HG02642 (cell line): ENCODE data around the gene COPG1.
A peak's percentile ranks its signal among the peaks of the same experiment; 100 is the strongest.
"Not testable (repeated sequence)": the region's sequence is repeated elsewhere in the genome, so short reads cannot be mapped to it uniquely, and the experiment has no call there.

ENCODE experiments used
- ATAC-seq: cut with Tn5 transposase; IDR thresholded peaks from one replicate; pipeline ENCODE4 v1.9.1; 2021; ENCODE audit warnings: mild to moderate bottlenecking; ENCODE audit not compliant: unreplicated experiment, poor library complexity

COPG1 gene, protein sequence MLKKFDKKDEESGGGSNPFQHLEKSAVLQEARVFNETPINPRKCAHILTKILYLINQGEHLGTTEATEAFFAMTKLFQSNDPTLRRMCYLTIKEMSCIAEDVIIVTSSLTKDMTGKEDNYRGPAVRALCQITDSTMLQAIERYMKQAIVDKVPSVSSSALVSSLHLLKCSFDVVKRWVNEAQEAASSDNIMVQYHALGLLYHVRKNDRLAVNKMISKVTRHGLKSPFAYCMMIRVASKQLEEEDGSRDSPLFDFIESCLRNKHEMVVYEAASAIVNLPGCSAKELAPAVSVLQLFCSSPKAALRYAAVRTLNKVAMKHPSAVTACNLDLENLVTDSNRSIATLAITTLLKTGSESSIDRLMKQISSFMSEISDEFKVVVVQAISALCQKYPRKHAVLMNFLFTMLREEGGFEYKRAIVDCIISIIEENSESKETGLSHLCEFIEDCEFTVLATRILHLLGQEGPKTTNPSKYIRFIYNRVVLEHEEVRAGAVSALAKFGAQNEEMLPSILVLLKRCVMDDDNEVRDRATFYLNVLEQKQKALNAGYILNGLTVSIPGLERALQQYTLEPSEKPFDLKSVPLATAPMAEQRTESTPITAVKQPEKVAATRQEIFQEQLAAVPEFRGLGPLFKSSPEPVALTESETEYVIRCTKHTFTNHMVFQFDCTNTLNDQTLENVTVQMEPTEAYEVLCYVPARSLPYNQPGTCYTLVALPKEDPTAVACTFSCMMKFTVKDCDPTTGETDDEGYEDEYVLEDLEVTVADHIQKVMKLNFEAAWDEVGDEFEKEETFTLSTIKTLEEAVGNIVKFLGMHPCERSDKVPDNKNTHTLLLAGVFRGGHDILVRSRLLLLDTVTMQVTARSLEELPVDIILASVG

DNA sequence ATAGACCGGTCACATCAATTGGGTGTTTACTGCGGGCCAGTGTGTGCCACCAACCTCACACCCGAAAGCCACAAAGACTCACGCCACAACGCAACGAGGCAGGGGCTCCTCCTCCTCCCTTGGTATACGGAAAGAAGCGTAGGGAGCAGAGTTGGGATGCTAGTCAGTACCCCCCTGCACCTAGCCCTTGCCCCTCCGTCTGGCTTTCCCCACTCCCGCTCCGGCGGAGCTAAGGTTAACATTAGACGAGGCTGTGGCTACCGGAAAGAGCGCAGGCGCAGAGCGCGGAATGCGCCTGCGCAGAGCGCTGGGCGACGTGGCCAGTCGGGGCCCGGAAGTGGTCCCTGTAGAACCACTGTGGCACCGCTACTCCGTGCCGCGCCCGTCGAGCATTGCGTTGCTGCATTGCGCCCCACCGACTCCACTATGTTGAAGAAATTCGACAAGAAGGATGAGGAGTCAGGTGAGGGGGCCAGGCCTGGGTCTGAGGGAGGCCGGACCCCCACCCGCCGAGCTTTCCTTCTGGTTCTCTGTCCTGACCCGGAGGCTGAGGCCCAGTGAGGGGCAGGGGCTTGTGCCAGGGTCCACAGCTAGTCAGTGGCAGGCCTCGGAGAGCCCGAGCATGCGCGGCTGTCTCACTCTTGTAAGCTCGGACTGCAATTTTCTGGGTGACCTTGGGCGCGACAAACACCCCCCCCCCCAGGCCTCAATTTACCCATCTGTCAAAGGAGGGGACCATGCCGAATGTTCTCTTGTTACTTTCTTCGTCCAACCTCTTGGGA lies at the start of gene COPG1:
COPG1 (plus strand) TSS at position 323 of the 782 bp plus-strand sequence; CDS start at position 427, 104 bp downstream.
- peak; percentile 89 for ATAC-seq

DNA sequence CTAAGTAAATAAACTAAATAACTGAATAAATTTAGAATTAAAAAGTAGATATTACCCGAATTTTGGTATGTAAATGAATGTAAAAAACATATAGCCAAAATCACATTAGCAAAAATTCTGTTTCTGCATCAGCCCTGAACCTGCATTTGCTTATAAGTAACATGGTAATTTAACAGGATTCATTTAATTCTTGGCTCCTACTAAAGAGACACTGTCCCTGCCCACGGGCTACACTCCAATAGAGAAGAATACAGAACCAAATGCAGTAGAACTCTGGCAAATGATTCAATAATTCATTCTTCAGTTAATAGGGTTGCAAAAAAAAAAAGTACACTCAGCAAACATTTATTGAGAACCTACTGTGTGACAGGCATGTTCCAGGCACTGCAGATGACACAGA lies 44.9 kb upstream of the COPG1 start:
- ATAC-seq: no peak

DNA sequence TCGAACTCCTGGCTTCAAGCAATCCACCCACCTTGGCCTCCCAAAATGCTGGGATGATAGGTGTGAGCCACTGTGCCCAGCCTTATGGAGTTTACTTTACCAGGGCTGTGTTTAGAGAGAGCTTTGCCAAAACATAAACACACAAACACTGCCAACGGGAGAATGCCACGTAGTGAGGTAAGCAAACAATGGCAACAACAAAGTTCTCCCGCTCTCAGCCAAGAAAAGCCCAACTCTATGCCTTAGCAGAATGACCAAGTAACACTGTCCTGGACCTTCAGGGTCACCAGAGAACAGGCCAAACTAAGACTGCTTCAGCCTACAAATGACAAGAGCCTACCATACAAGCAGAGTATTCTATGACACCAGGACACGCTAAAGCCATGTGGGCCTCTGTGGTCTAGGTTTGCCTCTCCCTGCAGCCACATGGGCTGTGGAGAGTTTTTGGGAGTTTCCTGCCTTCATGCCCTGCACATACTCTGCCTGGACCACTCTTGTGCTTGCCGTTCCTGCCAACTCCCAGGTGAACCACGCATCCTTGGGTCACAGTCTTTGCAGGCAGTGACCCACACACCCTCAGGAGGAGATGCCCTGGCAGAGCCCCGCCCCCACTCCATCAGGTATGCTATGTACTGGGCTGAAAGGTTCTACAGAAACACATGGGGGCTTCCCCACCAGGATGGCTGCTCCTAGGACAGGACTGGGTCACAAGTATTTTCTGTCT lies 44.1 kb upstream of the COPG1 start:
- ATAC-seq: no peak

DNA sequence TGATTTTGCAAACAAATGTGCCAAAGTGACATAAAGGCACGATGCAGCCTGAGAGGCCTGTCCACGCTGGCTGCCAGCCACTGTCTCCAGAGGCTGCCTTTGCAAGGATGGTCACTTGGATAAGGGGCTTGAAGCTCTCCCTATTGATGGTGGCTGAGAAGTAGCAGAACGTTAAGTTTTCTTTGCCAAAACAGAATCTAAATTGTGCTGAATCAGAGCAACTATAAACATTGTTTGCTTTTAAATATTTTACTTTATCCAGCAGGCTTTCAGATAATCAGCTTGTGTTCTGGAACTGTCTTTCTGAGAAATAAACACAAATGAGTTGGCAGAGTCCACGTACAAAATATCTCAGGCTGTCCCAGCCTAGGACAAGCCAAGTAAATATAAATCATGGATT lies 41.9 kb upstream of the COPG1 start:
- no peak for ATAC-seq

DNA sequence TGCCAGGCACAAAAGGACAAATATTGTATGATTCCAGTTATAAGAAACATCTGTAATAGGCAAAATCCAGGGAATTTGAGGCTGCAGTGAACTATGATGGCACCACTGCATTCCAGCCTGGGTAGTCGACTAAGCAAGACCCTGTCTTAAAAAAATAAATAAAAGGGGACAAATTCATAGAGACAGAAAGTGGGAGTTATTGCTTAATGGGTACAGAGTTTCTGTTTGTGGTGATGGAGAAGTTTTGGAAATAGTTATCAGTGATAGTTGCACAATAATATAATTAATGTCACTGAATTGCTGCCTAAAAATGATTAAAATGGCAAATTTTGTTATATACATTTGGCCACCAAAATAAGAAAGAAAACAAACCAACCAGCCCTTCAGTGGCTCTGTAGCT lies 38.1 kb upstream of the COPG1 start:
- no peak for ATAC-seq

DNA sequence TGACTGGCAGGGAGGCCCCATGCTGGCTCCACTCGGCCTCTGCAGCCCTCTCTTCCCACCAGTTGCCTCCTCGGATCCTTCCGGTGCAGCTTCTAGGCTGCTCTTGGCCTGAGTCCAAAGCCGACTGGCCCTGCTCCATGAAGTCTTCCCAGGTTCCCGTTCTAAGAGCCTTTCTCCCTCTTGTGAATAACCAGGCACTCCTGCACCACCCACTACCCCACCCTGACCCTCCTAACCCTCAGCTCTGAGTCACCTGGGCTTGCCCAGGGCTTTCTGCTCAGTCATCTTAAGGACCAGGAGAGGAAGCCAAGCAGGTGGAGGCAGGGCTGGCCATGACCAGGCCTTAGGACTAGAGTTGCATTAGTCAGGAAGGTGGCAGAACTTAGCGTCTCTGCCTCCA lies 37.6 kb upstream of the COPG1 start:
- ATAC-seq: no peak

DNA sequence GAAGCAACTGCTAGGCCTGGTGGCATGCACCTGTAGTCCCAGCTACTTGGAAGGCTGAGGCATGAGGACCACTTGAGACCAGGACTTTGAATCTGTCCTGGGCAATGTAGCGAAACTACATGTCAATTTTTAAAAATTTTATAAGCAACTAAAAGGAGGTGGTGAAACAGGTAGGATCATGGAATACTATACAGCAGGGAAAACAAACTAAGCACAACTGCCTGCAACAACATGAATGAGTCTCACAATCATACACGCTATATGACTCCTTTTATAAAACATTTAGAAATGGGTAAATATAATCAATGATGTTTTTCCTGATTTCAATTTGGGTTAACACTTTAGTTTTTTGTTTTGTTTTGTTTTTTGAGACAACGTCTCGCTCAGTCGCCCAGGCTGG lies 36.2 kb upstream of the COPG1 start:
- no peak for ATAC-seq

DNA sequence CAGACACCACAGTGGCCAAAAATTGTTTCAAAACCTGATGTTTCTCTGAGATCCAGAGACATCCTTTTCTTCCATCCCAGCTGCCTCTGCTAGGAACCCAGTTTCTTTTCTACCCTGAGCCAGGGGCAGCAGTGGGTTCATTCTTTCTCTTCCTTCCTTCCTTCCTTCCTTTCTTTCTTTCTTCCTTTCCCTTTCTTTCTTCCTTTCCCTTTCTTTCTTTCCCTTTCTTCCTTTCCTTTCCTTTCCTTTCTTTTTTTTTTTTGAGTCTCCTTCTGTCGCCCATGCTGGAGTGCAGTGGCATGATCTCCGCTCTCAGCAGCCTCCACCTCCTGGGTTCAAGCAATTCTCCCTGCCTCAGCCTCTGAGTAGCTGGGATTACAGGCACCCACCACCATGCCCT lies 30.7 kb upstream of the COPG1 start:
- no peak for ATAC-seq

DNA sequence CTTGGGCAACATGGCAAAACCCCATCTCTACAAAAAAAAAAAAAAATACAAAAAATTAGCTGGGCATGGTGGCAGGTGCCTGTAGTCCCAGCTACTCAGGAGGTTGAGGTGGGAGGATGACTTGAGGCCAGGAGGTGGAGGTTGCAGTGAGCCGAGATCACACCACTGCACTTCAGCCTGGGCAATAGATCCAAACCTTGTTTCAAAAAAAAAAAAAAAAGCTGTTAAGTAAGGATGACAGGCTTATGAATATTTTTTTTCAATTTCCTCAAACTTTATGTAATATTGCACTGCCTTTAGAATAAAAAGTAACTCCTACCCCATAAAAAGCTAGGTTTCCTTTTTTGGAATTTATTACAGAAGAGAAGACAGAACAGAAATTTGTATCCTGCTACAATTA lies 25.0 kb upstream of the COPG1 start:
- not testable (repeated sequence) for ATAC-seq

DNA sequence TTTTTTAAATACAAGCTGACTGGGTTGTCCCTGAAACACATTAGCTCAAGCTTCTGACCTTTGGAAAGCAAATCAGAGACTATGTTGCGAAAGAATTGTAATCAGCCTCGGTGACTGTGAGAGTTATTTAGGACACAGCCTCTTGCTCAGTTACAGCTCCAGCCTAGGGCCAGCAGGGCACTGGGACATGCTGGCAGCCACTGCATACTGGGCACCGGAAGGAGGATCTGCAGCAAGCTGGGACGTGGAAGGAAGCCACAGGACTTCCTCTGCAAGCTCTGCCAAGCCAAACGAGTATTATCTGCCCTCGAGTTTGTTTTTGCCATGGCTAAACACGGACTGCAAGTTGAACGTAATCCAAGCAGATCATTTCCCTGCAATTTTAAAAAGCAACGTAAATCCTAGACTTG lies 24.4 kb upstream of the COPG1 start:
- no peak for ATAC-seq

DNA sequence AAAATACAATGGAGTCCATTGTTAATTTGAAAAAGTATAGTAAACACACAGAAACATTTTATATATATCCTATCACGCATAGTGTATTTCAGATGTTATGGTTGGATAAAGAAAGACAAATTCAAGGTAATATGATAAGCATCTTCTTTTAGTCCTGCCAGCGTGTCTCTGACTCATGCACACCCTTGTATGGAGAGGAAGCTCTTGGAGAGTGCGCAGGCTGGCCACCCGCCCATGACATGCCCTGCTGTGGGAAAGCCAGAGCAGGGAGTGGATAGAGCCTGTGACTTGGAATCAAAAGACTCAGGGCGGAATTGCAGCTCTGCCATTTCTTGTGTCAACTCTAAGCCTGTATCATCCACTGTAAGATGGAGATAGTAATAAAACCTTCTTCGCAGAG lies 23.0 kb upstream of the COPG1 start:
- no peak for ATAC-seq

DNA sequence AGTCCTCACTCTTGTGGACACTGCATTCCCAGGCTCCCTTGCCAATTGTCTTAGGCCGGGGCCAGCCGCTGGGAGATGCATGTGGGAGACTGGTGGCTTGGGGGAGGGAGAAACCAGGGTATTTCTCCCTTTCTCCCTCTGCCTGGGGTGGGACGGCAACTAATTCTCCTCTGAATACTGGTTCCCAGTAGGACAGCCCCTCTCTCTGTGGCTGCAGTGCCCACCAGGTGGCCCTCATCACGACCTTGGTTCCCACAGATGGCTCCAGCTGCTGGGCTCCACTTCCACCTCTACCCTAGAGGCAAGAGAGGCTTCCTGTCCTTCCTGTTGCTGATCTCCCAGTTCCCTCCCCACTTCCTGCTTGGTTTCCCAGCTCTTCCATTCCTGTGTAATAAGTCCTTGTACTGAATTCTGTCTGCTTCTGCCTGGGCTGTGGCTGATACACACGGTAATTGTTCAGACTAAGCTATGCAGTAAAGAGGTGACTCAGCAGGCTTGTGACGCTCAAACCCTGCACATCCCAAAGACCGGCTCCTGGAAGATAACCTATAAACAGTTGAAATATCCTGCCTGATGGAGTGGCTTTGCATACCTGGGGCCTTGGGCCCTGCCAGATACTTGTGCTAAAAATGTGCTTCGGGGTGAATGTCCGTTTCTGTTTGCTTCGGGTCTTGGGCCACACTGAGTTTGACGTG lies 20.4 kb upstream of the COPG1 start:
- no peak for ATAC-seq

DNA sequence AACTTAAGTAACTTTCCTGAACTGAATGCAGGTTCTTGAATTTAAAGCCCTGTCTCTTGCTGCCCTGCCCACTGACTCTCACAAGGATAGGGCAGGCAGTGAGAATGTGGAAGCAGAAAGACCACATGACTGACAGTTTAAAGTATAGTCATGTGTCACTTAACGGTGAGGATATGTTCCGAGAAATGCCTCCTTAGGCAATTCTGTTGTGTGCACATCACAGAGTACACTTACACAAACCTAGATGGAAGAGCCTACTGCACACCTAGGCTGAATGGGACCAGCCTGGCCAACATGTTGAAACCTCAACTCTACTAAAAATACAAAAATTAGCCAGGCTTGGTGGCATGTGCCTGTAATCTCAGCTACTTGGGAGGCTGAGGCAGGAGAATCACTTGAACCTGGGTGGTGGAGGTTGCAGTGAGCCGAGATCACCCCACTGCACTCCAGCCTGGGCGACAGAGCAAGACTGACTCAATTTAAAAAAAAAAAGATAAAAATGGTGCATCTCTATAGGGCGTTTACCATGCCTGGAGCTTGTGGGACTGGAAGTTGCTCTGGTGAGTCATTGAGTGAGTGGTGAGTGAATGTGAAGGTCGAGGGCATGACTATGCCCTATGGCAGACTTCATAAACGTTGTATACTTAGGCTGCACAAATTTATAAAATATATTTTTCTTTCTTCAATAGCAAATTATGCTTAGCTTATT lies 18.9 kb upstream of the COPG1 start:
- ATAC-seq: no peak

DNA sequence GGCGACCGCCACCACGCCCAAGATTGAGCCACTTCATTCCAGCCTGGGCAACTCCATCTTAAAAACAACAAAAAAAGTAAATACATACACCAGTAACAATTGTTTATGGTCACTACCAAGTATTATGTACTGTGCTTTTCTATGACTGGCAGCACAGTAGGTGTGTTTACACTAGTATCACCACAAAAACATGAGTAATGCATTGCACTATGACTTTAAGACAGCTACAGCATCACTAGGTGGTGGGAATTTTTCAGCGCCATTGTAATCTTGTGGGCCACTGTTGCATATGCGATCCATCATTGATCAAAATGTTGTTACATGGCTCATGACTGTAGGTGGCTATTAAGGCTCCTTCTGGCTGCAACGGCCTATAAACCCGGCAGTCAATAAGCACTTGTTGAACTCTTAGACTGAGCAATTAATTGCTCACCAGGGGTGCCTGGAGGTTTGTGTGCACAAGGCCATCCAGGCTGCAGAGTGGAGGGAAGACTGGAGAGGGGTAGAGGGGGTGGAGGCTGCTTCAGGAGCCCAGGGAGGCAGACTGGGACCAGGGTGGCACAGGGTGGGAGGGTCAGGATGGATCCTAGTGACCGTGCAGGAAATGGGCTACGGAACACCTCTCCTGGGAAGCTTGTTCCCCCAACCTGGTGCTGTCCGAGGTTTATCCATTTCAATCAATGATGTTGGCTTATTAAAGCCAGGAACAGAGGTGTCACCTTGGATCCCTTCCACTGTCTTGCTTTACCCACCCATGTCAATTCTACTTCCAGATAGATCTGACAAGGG lies 17.9 kb upstream of the COPG1 start:
- ATAC-seq: no peak

DNA sequence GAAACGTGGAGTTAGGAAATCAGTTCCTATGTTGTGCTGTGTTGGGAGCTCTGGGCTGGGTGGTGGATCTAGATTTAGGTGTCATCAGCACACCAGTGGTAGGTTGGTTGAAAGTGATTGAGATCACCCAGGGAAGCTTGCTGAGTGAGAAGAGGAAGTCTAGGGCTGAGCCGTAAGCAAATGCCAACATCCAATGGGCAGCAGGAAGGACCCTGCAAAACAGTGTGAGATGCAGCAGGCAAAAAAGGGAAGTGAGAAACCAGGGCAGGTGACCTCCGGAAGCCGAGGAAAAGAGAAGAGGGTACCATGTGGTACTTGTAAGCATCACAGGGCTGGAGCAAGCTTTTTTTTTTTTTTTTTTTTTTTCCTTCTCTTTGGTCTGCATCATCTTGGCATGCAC lies 15.9 kb upstream of the COPG1 start:
- peak; percentile 89 for ATAC-seq

DNA sequence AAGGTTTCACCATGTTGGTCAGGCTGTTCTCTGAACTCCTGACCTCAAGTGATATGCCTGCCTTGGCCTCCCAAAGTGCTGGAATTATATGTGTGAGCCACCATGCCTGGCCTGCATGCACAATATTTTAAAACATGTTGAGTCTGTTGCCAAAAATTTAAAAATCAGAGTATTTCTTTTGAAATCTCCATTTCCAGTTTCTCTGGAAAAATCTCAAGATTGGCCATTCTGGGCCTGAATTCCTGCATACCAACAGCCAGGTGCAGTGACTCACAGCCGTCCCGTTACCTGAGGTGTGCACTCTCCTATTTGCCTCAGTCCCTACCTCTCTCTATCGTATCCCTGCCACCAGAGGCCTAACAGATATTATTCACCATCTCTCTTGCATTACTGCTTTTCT lies 15.0 kb upstream of the COPG1 start:
- ATAC-seq: no peak

DNA sequence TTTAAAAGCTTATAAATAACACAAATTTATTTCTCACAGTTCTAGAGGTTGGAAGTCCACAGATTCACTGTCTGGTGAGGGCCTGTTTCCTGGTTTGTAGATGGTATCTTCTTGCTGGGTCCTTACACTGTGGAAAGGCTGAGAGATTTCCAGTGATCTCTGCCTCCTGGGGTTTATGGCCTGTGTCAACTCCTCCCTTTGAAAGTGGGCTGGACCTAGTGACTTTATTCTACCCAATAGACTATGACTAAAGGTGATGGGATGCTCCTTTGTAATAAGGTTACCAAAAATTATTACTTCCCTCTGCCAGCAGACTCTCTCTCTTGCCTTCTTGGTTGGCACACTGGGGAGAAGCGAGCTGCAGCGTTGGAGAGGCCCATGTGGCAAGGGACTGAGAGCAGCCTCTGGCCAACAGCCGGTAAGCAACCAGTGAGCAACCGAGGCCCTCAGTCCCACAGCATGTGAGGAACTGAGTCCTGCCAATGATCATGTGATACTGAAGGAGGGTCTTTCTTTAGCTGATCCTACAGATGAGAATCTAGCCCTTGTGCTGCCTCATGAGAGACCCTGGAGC lies 14.0 kb upstream of the COPG1 start:
- no peak for ATAC-seq
